GM12872 (cell line): Measurements from ENCODE around the gene RAB31.

Source experiments
- CTCF ChIP-seq: IDR thresholded peaks from 3 replicates; pipeline ENCODE4 v1.5.1; 2011; ENCODE audit warnings: low read depth, mild to moderate bottlenecking, low read length, moderate library complexity; ENCODE audit not compliant: insufficient read depth

RAB31 gene

GRCh38 chr18:9709304-9709877 is 1.3 kb downstream of the RAB31 start:
- no peak for TF ChIP-seq CTCF

GRCh38 chr18:9710037-9710436 is 1.9 kb downstream of the RAB31 start:
- no peak for TF ChIP-seq CTCF

DNA sequence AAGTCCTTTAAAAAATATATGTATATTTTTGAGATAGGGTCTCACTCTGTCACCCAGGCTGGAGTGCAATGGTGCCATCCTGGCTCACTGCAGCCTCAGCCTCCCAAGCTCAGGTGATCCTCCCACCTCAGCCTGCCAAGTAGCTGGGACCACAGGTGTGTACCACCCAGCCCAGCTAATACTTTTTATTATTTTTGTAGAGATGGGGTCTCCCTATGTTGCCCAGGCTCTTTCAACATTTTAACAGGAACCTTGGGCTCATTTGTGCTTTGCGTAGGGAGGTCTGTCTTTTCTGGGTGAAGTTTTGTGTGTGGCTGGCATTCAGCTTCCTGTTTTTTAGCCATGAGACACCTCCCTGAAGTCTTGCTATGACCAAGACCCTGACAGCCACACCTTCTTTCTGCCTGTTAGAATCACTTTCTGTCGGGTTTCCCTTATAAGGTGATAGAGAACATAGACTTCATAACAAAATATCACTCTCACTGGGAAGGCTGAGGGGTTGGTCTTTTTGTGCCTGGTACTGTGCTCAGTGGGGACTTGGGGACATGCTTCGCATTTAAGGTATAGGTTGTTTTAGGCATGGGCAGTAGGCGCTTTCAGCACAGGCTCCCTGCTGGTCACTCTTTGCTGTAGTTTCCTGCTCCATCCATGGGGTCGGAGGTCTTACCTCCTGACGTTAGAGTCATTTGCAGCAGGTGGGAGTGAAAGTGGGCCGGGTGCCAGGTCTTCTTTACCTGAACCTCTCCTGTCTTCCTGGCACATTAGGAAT is 3.4 kb downstream of the RAB31 start:
- TF ChIP-seq CTCF: no peak

- no peak for TF ChIP-seq CTCF
Measured at GRCh38 chr18:9712130-9712577, 4.1 kb downstream of the RAB31 start.

GRCh38 chr18:9712611-9713010 is 4.5 kb downstream of the RAB31 start:
- no peak for TF ChIP-seq CTCF

DNA sequence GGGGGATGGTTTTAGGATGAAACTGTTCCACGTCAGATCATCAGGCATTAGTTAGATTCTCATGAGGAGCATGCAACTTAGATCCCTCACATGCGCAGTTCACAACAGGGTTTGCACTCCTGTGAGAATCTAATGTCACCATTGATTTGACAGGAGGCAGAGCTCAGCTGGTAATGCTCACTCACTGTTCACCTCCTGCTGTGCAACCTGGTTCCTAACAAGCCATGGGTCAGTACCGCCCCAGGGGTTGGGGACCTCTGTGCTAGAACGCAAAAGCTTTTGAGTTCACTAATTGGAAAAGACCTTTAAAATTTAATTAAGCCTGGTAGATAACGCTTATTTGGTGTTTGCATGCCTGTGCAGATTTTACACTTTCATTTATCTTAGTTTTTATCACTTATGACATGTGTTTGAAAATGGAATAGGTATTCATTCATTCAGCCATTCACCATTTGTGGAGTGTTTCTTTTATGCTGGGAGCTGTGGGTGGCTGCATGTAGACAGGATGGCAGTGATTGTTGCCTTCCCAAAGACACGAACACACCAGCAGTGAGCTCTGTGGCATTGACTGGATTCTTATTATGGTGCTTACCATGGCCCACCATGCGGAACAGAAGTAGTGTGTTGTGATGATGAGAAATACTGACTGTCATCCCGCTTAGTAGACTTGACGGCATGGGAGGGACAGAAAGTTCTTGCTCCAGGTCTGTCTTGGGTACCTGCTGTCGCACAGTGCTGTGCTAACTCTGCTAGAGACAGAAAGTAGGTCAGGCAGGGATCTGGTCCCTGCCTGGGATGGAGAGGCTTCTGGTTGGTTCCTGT is 6.4 kb downstream of the RAB31 start:
- no peak for TF ChIP-seq CTCF

- TF ChIP-seq CTCF: no peak
Measured at GRCh38 chr18:9715088-9715343, 6.9 kb downstream of the RAB31 start.
